ENCODE measurements around the gene KSR1.

The KSR1 gene

DNA sequence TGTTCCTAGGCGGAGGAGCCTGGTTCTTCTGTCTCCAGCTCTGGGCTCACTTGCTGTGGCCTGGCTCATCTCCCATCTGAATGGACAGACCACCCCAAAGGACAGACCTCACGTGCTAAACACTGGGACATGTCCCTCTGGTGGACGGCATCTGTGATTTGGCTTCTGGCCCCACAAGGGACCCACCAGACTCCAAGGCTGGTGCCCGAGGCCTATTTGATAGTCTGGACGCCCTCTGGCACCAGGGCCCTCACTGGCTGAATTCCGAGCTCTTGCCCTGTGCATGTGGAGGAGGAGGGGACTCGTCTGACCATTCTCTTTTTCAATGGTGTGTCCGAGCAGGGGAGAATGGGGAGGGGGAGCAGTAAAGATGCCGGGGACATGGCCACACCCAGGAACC, 112.0 kb downstream of the KSR1 start:
- DNase-seq = no peak

DNA sequence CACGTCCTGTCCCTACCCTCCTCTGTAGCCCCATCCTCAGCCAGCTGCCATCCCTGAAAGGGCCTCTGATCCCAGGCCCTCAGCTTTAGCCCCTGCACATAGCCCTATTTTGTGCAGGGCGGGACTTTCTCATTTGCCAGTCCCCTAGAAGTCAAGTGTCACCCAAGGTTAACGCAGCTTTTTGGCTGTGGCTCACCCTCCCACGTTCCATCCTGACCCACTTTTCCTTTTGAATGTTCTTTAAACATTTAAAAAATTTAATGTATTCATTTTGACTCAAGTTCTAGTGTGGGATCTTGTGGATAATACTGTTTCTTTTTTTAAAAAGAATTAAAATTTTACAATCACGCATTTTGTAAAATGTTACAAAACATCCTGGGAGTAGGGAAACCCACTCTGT, 112.6 kb downstream of the KSR1 start:
- DNase-seq = no peak

DNA sequence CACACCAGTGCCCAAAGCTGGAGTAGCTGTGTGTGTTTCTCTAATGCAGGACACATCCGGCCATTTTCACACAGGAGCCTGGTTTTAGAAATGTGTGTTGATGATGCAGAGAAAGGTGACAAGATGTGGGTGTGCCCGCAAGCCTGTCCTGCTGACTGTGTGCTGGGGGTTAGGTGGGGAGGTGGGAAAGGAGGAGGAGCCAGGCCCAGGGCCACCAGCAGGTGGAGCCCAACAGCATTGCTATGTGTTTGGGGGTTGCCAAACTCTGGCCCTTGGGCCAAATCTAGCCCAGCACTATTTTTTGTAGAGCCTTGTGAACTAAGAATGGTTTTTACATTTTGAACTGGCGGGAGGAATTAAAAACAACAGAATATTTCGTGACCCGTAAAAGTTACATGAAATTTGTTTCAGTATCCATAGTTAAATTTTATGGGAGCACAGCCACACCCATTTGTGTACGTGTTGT, 113.0 kb downstream of the KSR1 start:
- DNase-seq = peak in 8 of 58 donors; percentile 2 to 29 (median 12)

DNA sequence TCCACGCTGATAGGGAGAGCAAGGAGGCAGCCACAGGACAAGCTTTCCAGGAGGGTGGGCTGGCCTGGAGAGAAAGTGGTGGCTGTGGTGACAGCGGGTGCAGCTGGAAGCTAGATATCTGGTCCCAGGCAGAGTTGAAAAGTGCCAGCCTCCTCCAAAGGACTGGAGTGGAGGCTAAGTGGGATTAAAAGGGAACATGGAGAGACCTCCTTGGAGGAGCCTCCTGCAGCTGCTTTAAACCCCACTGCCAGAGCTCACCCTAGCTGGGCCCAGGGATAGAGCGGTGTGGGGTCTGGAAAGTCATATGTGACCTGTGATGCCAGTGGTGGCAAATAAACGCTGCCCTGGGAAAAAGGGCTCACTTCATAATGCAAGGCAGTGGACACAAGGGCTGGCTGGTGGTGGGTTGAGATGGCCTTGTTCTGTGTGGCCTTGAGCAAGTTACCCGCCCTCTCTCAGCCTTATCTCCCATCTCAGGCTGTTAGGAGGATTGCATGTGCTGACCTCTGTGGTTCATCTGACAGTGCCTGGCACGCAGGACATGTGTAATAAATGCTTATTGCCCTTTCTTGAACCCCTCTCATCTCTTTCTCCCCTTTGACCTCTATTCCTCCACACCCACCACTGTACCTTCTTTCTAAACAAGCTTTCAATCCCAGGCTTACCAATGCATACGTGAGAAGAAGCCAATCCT, 113.8 kb downstream of the KSR1 start:
- no peak for DNase-seq

DNA sequence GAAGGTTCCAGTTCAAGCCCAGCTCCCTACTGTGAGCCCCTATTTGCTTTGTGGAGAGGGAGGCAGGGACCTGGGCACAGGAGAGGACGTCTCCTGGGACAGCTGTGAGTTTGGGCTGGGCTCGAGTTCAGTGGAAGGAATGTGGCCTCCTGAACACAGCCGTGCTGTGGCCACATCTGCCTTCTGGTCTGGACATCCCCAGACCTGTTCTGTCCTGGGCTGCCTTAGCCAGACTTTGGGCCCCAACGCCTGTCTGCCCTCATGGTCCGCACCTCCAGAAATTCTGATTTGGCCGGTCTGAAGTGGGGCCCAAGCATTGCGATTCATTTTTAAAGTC, 114.3 kb downstream of the KSR1 start:
- no peak for DNase-seq

DNA sequence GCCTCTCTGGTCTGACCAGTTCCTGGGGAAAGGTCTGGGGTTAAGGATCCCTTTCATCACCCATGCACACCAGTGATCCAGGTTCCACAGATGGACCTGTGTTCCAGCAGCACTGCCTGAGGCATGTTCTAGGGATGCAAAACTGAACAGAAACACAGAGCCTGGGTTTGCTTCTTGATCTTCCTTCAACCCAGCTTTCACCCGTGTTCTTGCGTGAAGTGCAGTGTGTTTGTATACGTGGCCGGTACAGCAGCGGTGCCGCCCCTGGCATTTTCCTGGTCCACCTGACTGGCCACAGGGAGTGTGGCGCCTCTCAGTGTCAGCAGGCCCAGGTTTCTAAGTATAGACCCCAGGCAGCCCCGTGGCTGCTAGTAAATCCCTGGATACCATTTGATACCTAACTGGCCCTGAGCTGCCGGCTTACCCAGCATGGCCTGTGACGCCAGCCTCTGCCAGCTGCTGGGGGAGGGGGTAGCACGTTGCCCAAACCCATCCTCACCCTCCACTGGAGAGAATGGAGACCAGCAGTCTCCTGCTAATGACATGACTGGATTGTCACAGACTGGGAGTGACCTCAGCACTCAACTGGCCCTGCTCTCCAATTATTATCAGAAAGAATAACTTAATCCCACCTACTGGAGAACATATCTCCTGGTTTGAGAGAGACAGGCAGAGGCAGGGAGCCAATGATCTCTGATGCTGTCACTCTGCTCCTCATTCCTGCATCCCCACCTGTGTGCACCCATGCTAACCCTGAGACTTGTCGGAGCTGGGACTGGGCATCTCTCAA, 115.5 kb downstream of the KSR1 start:
- DNase-seq = no peak

DNA sequence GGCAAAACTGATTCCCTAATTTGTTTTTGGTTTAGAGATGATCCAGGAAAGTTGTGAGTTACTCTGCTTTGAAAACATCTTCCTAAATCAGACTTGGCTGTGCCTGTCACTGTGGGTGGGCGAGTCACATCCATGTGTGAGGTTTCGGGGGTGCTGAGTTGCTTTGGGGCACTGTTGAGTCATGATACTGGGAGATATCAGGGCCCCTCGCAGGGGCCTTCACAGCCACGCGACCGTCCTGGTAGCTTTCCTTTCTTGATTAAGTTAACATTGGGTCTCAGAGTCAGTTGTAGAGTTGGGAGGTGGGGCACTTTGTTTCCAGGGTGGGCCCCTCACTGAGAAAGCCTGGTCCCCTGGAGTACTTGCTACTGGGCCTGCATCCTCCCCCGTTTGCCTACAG, 116.4 kb downstream of the KSR1 start:
- no peak for DNase-seq

DNA sequence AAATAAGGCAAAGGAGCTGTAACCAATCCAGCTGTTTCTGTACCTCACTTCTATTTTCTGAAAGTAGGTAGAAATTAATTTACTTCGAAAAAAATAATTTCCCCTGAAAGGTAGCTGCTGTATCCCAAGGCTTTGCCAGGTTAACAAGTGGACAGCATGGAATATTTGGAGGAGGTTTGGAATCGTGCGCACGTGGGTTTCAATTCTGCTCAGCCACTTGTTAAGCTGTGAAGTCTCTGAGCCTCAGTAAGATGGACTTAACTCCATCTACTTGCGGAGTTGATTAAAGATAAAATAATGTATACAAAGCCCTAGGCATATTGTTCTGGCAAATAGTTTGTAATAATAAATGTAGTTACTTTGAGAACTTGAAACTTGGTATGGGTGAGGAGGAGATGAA, 117.3 kb downstream of the KSR1 start:
- DNase-seq = no peak

DNA sequence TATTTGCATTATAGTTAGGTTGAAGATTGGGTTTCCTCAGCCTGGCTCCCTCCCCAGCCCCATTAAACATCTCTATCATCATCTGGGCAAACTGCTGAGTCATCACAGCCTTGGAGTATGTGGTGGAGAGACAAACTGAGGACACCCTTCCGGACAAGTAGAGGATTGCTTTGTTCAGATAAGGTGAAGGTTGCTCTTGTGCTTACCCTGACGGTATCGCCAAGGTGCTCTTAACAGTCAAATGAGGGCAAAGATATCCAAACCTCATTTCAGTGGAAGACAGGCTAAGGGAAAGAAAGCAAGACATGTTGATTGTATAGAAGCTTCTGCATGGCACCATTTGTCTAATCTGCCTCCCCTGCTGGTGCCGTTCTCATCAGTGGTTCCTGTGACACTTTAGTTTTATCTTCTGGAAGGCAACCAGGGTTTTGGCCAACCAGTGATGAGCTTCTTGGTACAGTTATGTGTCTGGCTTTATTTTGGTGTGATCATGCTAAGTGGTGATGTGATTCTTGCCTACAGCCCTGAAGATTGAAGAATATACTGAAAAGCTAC, 117.8 kb downstream of the KSR1 start:
- DNase-seq = peak in 1 of 58 donors; percentile 5

DNA sequence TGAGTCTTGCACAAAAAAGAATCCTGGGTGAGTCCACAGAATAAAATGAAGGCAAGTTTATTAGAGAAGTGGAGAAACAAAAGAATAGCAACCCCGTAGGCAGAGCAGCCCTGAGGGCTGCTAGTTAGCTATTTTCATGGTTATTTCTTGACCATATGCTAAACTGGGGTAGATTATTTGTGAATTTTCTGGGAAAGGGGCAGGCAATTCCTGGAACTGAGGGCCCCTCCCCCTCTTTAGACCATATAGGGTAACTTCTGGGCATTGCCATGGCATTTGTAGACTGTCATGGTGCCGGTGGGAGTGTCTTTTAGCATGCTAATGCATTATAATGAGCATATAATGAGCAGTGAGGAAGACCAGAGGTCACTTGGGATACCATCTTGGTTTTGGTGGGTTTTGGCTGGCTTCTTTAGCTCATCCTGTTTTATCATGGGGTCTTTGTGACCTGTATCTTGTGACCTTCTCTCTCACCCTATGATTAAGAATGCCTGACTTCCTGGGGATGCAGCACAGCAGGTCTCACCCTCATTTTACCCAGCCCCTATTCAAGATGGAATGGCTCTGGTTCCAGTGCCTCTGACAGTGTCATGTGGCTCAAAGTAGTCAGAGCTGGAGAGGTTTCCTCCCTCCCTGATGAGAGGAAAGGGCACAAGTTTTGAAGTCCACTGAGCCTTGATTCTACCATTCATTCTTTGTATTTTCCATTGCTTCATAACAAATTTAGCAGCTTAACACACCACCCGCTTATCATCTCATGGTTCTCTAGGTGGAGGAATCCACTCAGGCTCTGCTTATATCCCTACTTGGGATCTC, 119.1 kb downstream of the KSR1 start:
- DNase-seq = no peak

DNA sequence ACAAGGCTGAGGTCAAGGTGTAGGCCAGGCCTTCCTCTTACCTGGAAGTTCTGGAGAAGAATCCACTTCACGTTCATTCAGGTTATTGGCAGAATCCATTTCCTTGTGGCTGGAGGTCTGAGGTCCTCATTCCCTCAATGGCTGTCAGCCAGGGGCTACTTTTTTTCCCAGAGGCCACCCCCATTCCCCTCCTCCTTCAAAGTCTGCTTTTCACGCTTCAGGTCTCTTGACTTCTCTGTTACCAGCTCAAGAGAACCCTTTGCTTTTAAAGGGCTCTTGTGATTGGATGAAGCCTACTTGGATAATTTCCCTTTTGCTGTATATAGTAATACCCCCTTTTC, 119.6 kb downstream of the KSR1 start:
- DNase-seq = no peak

DNA sequence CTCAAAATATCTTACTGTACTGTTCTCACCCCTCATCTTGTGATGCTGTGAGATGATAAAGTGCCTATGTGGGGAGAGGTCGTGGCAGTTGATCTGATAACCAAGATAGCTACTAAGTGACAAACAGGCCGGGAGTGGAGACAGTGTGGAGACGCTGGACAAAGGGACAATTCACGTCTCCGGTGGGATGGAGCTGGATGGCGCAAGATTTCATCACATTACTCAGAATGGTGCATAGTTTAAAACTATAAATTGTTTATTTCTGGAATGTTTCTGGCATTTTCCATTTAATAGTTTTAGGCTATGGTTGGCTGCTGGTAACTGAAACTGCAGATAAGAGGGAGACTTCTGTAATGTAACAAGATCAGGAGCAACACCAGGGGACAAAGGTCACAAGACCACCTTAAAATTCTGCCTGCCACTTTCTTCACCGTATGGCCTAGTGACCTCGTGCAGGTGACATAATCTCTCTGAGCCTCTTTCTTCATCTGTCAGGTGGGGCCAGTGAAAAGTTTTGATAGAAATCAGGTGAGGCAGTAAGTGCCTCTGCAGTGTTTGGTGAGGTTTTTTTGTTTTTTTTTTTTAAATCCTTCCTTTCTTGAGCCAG, 120.3 kb downstream of the KSR1 start:
- peak in 7 of 58 donors; percentile 2 to 41 (median 10) for DNase-seq

DNA sequence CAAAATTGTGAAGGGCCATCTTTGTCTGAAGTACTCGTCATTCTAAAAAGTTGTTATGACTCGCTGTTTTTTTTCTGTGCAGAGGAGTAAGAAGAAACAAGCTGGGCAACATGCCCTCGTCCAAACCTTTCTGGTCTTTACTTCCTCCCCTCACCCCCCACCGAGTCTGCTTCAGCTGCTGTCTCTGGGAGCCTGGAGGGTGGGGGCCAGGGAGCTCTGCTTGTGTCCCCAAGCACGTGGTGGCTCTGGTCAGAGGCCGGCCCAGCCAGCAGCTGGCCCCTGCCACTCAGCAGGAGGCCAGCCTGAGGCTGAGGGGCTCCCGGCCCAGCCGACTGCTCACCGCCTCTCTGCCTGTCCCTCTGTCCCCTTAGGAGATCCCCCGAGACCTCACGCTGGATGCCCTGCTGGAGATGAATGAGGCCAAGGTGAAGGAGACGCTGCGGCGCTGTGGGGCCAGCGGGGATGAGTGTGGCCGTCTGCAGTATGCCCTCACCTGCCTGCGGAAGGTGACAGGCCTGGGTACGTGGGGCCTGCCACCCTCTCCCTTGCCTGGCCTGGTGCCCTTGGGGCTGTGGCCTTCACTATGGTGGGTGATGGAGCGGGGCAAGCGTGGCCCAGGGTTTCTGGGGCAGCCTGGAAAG, 121.0 kb downstream of the KSR1 start:
- peak in 43 of 58 donors; percentile 3 to 81 (median 44) for DNase-seq

DNA sequence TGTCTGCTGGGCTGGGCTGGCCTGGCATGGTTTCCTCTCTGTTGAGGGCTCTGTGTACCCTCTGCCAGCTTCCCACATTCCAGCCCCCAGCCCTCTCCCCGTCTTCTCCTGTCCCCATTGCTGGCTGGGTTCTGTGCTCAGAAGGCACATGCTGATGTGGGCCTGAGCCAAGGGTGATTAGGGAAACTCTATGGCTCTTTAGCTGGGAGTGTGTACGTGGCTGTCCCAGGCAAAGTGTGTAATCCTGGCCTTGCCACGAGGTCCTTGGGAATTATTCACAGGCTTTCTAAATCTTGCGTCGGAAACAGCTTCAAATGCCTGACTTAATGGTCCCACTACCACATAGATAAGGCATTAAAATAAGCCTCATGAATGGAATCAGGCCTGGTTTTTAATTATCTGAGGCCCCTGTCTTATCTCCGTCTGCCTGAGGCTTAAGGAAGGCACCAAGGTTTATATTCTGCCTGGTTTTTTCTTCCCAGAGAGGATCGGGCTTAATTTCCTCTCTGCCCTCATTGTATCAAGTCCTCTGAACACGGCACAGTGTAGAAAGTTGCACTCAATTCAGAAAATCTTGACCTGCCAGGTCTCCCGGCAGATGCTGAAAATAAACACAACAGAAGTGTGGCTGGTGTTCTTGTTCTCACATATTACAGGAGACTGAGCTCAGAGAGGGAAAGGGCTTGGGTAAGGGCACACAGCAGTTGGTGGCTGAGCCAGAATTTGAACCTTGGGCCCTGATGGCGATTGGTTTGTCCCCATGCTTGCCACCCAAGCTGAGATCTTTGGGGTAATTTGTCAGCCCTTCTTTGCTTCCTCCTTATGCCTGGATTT, 121.9 kb downstream of the KSR1 start:
- DNase-seq = no peak

DNA sequence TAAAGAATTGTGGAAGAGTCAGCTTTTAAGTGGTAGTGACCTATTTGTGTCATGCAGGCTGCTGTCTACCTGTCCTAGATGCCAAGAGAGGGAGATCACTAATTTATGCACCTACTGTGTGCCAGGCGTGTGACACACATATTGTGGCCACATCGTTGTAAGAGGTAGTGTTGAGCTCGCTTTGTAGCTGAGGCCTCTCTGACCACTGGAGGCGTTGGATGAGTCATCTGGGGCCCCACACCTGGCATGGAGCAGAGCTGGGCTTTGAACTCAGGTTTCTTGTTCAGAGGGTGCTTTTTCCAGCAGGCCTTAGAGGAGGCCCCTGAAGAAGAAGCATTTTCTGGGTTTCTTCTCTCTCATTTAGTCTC, 122.5 kb downstream of the KSR1 start:
- DNase-seq = no peak

DNA sequence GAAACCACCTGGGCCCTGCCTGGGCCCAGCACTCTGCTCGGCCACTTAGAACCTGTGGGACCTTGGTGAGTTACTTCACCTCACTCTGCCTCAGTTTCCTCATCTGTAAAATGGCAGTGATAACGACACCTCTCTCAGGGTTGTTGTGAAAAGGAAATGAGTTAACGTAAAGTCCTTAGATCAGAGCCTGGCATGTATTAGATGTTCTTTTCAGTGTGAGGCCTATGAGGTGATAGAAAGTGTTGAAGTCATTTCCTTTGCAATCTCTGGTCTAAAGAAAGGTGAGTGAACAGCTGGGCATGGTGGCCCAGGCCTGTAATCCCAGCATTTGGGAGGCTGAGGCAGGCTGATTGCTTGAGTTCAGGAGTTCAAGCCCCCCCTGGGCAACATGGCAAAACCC, 123.1 kb downstream of the KSR1 start:
- no peak for DNase-seq

DNA sequence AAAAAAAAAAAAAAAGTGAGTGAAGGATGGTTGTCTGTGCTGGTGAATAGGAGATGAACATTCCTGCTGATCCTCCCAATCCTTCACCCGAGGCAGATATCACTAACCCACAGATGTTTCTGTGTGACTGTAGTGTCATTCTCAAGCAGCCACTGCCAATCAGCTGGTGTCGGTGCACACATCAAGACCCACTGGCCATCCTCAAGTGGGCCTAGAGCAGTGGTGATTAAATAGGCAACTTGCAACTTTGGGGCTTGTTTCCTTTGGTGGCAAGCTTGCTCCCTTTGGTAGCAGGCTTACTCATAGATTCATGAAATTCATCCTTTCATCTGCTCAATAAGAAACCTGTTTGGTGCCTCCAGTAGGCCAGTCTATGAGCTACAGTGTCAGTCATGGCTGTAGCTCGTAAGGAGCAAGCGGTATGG, 123.7 kb downstream of the KSR1 start:
- DNase-seq = no peak

DNA sequence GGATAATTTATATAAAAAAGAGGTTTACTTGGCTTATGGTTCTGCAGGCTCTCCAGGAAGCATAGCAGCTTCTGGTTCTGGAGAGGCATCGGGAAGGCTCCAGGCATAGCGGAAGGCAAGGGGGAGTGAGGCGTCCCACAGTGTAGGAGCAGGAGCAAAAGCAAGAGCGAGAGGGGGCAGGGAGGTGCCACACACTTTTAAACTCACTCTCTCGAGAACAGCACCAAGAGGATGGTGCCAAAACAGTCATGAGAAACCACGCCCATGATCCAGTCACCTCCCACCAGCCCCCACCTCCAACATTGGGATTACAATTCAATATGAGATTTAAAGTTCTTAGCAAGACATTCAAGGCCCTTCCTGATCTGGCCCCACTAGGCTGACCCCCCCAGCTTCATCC, 124.8 kb downstream of the KSR1 start:
- no peak for DNase-seq

DNA sequence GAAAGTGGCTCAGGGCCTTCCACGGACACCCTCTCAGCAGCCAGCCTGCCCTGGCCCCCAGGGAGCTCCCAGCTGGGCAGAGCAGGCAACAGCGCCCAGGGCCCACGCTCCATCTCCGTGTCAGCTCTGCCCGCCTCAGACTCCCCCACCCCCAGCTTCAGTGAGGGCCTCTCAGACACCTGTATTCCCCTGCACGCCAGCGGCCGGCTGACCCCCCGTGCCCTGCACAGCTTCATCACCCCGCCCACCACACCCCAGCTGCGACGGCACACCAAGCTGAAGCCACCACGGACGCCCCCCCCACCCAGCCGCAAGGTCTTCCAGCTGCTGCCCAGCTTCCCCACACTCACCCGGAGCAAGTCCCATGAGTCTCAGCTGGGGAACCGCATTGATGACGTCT, 126.4 kb downstream of the KSR1 start:
- no peak for DNase-seq

DNA sequence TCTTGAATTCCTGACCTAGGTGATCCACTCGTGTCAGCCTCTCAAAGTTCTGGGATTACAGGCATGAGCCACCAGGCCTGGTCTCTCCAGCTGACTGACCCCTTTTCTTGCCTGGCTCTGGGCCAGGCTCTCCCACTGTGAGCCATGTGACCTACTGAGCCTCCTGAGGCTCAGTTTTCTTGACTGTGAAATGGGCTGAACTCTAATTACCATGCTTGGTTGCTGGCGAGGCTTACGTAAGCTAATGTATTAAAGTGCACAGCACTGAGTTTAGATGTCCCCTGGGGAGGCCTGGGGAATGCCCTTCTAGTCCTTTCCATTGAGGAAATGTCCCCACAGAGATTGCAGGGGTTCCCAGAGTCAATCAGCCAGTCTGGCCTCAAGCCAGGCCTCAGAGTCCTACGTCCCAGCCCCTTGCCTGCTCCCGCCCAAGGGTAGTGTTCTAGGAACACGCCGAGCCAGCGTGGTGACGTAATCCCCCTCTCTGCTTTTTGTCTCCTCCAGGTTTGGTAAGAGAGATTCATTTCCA, 129.0 kb downstream of the KSR1 start:
- no peak for DNase-seq

Measured in anterior cingulate cortex (tissue), 58 donors.